Measurements from ENCODE around the gene RALGAPA2. TPM values are rescaled to one million over a fixed set of nuclear protein-coding genes. Genes with fewer than 3 reads are reported as not detected.

Gene RALGAPA2
- polyA plus RNA-seq, 1 experiment = 2.2 TPM

- H3K27ac ChIP-seq (ENCODE audit: low read depth, low read length) = no peak overlapping the region
- no peaks in the 10 kb centered on the region for H3K27me3 ChIP-seq (ENCODE audit: control insufficient read depth, insufficient read depth, low read length)
- no peak for TF ChIP-seq CTCF (IDR thresholded peaks at IDR 0.05; ENCODE audit: low read depth, low read length)
- no peaks in the 10 kb centered on the region for H3K9me3 ChIP-seq (ENCODE audit: control insufficient read depth, insufficient read depth, low read length)
- CTCF ChIA-PET = interaction anchor here (1.8 kb wide), 1 partner anchor 12 kb away, joined by 9 read pairs; no protein-coding TSS in a partner anchor
- POLR2A ChIA-PET = no interaction called here
- H3K4me3 ChIP-seq (ENCODE audit: low read depth, low read length) = no peak overlapping the region
- no peak for DNase-seq (ENCODE audit: low read depth, low spot score)
These were observed 105.6 kb downstream of the RALGAPA2 start for GRCh38 chr20:20606881-20607280.

- ChIA-PET POLR2A (interaction anchor here (0.5 kb wide), 1 partner anchor 26 kb away, joined by 4 read pairs; no protein-coding TSS in a partner anchor), CTCF (interaction anchor here (1.8 kb wide), 1 partner anchor 12 kb away, joined by 9 read pairs; no protein-coding TSS in a partner anchor)
- TF ChIP-seq CTCF (IDR thresholded peaks at IDR 0.05; ENCODE audit: low read depth, low read length) = no peak
These were observed 106.4 kb downstream of the RALGAPA2 start for GRCh38 chr20:20606050-20606449.

GRCh38 chr20:20604907-20605306 lies 107.5 kb downstream of the RALGAPA2 start:
- ChIA-PET POLR2A (no interaction called here), CTCF (interaction anchor here (1.8 to 2.7 kb wide), 3 partner anchors 11 to 521 kb away, joined by 4 to 32 read pairs (median 9); no protein-coding TSS in a partner anchor)
- H3K27ac ChIP-seq (ENCODE audit: low read depth, low read length) = no peak overlapping the region
- no peaks in the 10 kb centered on the region for H3K27me3 ChIP-seq (ENCODE audit: control insufficient read depth, insufficient read depth, low read length)
- no peak overlapping the region for H3K4me3 ChIP-seq (ENCODE audit: low read depth, low read length)
- no peak for TF ChIP-seq CTCF (IDR thresholded peaks at IDR 0.05; ENCODE audit: low read depth, low read length)
- H3K9me3 ChIP-seq (ENCODE audit: control insufficient read depth, insufficient read depth, low read length) = no peaks in the 10 kb centered on the region
- no peak for DNase-seq (ENCODE audit: low read depth, low spot score)

More at GRCh38 chr20:20606050-20606449, 106.4 kb downstream of the RALGAPA2 start:
- no peak overlapping the region for H3K4me3 ChIP-seq (ENCODE audit: low read depth, low read length)
- H3K27ac ChIP-seq (ENCODE audit: low read depth, low read length) = no peak overlapping the region
- no peaks in the 10 kb centered on the region for H3K27me3 ChIP-seq (ENCODE audit: control insufficient read depth, insufficient read depth, low read length)
- H3K9me3 ChIP-seq (ENCODE audit: control insufficient read depth, insufficient read depth, low read length) = no peaks in the 10 kb centered on the region
- DNase-seq (ENCODE audit: low read depth, low spot score) = no peak

- CTCF ChIA-PET = interaction anchor here (2.0 to 2.7 kb wide), 2 partner anchors 11 to 520 kb away, joined by 4 to 32 read pairs; no protein-coding TSS in a partner anchor
- Histone ChIP-seq H3K27ac (ENCODE audit: low read depth, low read length) (no peak overlapping the region), H3K27me3 (ENCODE audit: control insufficient read depth, insufficient read depth, low read length) (no peaks in the 10 kb centered on the region), H3K9me3 (ENCODE audit: control insufficient read depth, insufficient read depth, low read length) (no peaks in the 10 kb centered on the region), H3K4me3 (ENCODE audit: low read depth, low read length) (no peak overlapping the region)
- no peak for DNase-seq (ENCODE audit: low read depth, low spot score)
- no peak for TF ChIP-seq CTCF (IDR thresholded peaks at IDR 0.05; ENCODE audit: low read depth, low read length)
- POLR2A ChIA-PET = no interaction called here
These were observed 108.1 kb downstream of the RALGAPA2 start for GRCh38 chr20:20604357-20604756.

GRCh38 chr20:20603339-20603990 lies 109.0 kb downstream of the RALGAPA2 start:
- no peak for DNase-seq (ENCODE audit: low read depth, low spot score)
- no peaks in the 10 kb centered on the region for H3K27me3 ChIP-seq (ENCODE audit: control insufficient read depth, insufficient read depth, low read length)
- ChIA-PET CTCF (interaction anchor here (2.0 to 2.7 kb wide), 2 partner anchors 10 to 520 kb away, joined by 4 to 32 read pairs; no protein-coding TSS in a partner anchor), POLR2A (no interaction called here)
- H3K27ac ChIP-seq (ENCODE audit: low read depth, low read length) = no peak overlapping the region
- no peaks in the 10 kb centered on the region for H3K9me3 ChIP-seq (ENCODE audit: control insufficient read depth, insufficient read depth, low read length)
- TF ChIP-seq CTCF (IDR thresholded peaks at IDR 0.05; ENCODE audit: low read depth, low read length) = no peak
- H3K4me3 ChIP-seq (ENCODE audit: low read depth, low read length) = no peak overlapping the region
